HepG2 (cell line): ENCODE data around the gene DUSP22. TPM values are rescaled to one million over a fixed set of nuclear protein-coding genes. Genes with fewer than 3 reads are reported as not detected.

Experiments
- ATF3 ChIP-seq: sonication (generic); formaldehyde crosslinking; IDR thresholded peaks from 2 replicates; pipeline ENCODE4 v1.4.0; 2020; ENCODE audit warnings: missing genetic modification reagents
- BORCS8-MEF2B ChIP-seq: sonication (generic); formaldehyde crosslinking; IDR thresholded peaks from 2 replicates; pipeline ENCODE4 v1.8.0; 2022; ENCODE audit warnings: mild to moderate bottlenecking, missing genetic modification reagents
- CCAR2 ChIP-seq: fragments of 200-400 bp; formaldehyde crosslinking; optimal IDR thresholded peaks from 2 replicates; pipeline ENCODE3; 2018; ENCODE audit warnings: low read depth, mild to moderate bottlenecking, low read length, moderate library complexity
- EP300 ChIP-seq, 3 experiments: sonication (generic) in 1 of 3; formaldehyde crosslinking in 1 of 3; IDR thresholded peaks; 2 replicates each; pipeline versions ENCODE4 v1.5.1 to v1.6.1; 2011 to 2020; ENCODE audit warnings: low read depth in 2 of 3, low read length in 2 of 3, borderline replicate concordance in 1 of 3, improper control_type of control experiment in 1 of 3, mild to moderate bottlenecking in 1 of 3, missing genetic modification reagents in 1 of 3, moderate library complexity in 1 of 3
- FOXA1 ChIP-seq, 2 experiments: fragments of 450-650 bp in 1 of 2; sonication (generic) in 1 of 2; formaldehyde crosslinking in 1 of 2; IDR thresholded peaks; 2 replicates each; pipeline versions ENCODE4 v1.4.0 to v1.6.1; 2016 to 2020; ENCODE audit warnings: missing genetic modification reagents in 1 of 2
- JUNB ChIP-seq: sonication (generic); formaldehyde crosslinking; IDR thresholded peaks from 2 replicates; pipeline ENCODE4 v1.8.0; 2022; ENCODE audit warnings: missing genetic modification reagents, mild to moderate bottlenecking, borderline replicate concordance
- PTBP1 ChIP-seq: fragments of 200-400 bp; formaldehyde crosslinking; IDR thresholded peaks from 2 replicates; pipeline ENCODE4 v1.6.1; 2018; ENCODE audit warnings: low read length, low read depth; ENCODE audit not compliant: poor library complexity, severe bottlenecking
- TERF1 ChIP-seq: sonication (generic); formaldehyde crosslinking; IDR thresholded peaks from 2 replicates; pipeline ENCODE4 v1.8.0; 2022; ENCODE audit warnings: mild to moderate bottlenecking, missing genetic modification reagents, moderate library complexity
- TFE3 ChIP-seq: IDR thresholded peaks from 2 replicates; pipeline ENCODE4 v1.6.1; 2016
- ZBED4 ChIP-seq: sonication (generic); formaldehyde crosslinking; IDR thresholded peaks from 2 replicates; pipeline ENCODE4 v1.4.0; 2020; ENCODE audit warnings: missing genetic modification reagents, borderline replicate concordance
- ZNF501 ChIP-seq: sonication (generic); formaldehyde crosslinking; IDR thresholded peaks from 2 replicates; pipeline ENCODE4 v1.5.1; 2020; ENCODE audit warnings: mild to moderate bottlenecking, moderate library complexity, missing genetic modification reagents
- ZNF546 ChIP-seq: sonication (generic); formaldehyde crosslinking; conservative IDR thresholded peaks from 2 replicates; pipeline ENCODE4 v1.8.1; 2023; ENCODE audit warnings: mild to moderate bottlenecking, missing genetic modification reagents
- ZNF766 ChIP-seq: sonication (generic); formaldehyde crosslinking; IDR thresholded peaks from 2 replicates; pipeline ENCODE4 v1.5.0; 2020; ENCODE audit warnings: missing genetic modification reagents, borderline replicate concordance
- ZNF773 ChIP-seq: sonication (generic); formaldehyde crosslinking; IDR thresholded peaks from 2 replicates; pipeline ENCODE4 v1.4.0; 2020; ENCODE audit warnings: missing genetic modification reagents, borderline replicate concordance
- ZNF83 ChIP-seq: sonication (generic); formaldehyde crosslinking; IDR thresholded peaks from 2 replicates; pipeline ENCODE4 v1.4.0; 2020; ENCODE audit warnings: missing genetic modification reagents, mild to moderate bottlenecking, borderline replicate concordance
- polyA plus RNA-seq, 8 experiments: library from polyadenylated mRNA; depleted of rRNA in 3 of 8; stranded (reverse) in 7 of 8; unstranded in 1 of 8; fragments of >200 nt; fragmentation: Illumina TruSeq in 4 of 8; extraction: Trizol in 4 of 8; gene quantifications; 2 replicates each; pipeline versions ENCODE4 v1.2.1 to v1.2.3, GENCODE V29; 2011 to 2016; ENCODE audit warnings: low read depth in 4 of 8, missing spikeins in 1 of 8, mixed read lengths in 1 of 8; ENCODE audit not compliant: insufficient read depth in 1 of 8
- total RNA-seq, 5 experiments: library from RNA; depleted of rRNA; stranded (reverse); fragments of >200 nt; fragmentation: Illumina TruSeq; extraction: Trizol; gene quantifications; 2 replicates each; pipeline ENCODE4 v1.2.3, GENCODE V29; 2016; ENCODE audit warnings: low read depth in 1 of 5
- TF ChIP-seq, protein P1 (sequence below): sonication (generic); formaldehyde crosslinking; IDR thresholded peaks from 2 replicates; pipeline ENCODE4 v1.8.0; 2023; ENCODE audit warnings: mild to moderate bottlenecking, missing genetic modification reagents
- TF ChIP-seq, protein P2 (sequence below): sonication (generic); formaldehyde crosslinking; IDR thresholded peaks from 2 replicates; pipeline ENCODE4 v1.8.0; 2022; ENCODE audit warnings: low read depth, missing genetic modification reagents

The DUSP22 gene
- total and polyA plus RNA-seq, 2 of the 13 experiments (the other 11 are each of a cell fraction or from before 2014, with no cell fraction given), result 20.2 to 32.8 TPM

GRCh38 chr6:291697-292505, at the start of gene DUSP22 (continued):
- TF ChIP-seq ZBED4 (no peak), CCAR2 (no peak), ZNF766 (CRISPR knock-in tag) (peak; percentile 23), ATF3 (CRISPR knock-in tag) (peak; percentile 19; the same call in 1 of the 2 replicates), TFE3 (CRISPR knock-in tag) (no peak), ZNF773 (CRISPR knock-in tag) (no peak; the same call in none of the 2 replicates), BORCS8-MEF2B (CRISPR knock-in tag) (0 out of 2 replicates have a peak, but pooled peaks have one; percentile 60), EP300 (IDR thresholded peaks at IDR 0.05; ENCODE audit: low read depth in 2 of 2, low read length in 2 of 2) (0 out of 4 replicates have a peak, but pooled peaks have one; percentile 7 to 22), EP300 (CRISPR knock-in tag; IDR thresholded peaks at IDR 0.05; ENCODE audit: borderline replicate concordance) (no peak), ZNF501 (CRISPR knock-in tag) (peak; percentile 96), ZNF83 (CRISPR knock-in tag) (no peak), ZNF546 (CRISPR knock-in tag) (no peak; the same call in 1 of the 2 replicates), TERF1 (CRISPR knock-in tag) (no peak), FOXA1 (IDR thresholded peaks at IDR 0.05) (no peak), FOXA1 (CRISPR knock-in tag; IDR thresholded peaks at IDR 0.05) (peak; percentile 93), PTBP1 (no peak), JUNB (no peak)
- TF ChIP-seq, protein P1, sequence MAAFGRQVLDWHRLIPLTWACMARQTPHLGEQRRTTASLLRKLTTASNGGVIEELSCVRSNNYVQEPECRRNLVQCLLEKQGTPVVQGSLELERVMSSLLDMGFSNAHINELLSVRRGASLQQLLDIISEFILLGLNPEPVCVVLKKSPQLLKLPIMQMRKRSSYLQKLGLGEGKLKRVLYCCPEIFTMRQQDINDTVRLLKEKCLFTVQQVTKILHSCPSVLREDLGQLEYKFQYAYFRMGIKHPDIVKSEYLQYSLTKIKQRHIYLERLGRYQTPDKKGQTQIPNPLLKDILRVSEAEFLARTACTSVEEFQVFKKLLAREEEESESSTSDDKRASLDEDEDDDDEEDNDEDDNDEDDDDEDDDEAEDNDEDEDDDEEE (CRISPR knock-in tag), result no peak
- TF ChIP-seq, protein P2, sequence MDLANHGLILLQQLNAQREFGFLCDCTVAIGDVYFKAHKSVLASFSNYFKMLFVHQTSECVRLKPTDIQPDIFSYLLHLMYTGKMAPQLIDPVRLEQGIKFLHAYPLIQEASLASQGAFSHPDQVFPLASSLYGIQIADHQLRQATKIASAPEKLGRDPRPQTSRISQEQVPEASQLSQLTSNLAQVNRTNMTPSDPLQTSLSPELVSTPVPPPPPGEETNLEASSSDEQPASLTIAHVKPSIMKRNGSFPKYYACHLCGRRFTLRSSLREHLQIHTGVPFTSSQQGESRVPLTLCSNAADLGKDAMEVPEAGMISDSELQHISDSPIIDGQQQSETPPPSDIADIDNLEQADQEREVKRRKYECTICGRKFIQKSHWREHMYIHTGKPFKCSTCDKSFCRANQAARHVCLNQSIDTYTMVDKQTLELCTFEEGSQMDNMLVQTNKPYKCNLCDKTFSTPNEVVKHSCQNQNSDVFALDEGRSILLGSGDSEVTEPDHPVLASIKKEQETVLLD (CRISPR knock-in tag), result peak; percentile 80; the same call in 1 of the 2 replicates
